Endothelial cell of umbilical vein (primary cell): ENCODE data around the gene BLID. TPM values are rescaled to one million over a fixed set of nuclear protein-coding genes. Genes with fewer than 3 reads are reported as not detected.
A peak's percentile ranks its signal among the peaks of the same experiment; 100 is the strongest.

Source experiments
- BruUV-seq: library from RNA; stranded (reverse); fragments of 400-500 nt; replicated peaks from 2 replicates; lab custom pipeline; 2021; lab: Mats Ljungman, UMichigan
- CTCF ChIA-PET: fragments of 300-600, 350-600 bp; sonication (Branson Sonifier 250); formaldehyde crosslinking; loops from one replicate; lab custom pipeline; 2021; ENCODE audit warnings: antibody characterized with exemption, inconsistent platforms; lab: Charles Lee
- POLR2A ChIA-PET: fragments of 300-600, 350-600 bp; sonication (Branson Sonifier 250); formaldehyde crosslinking; loops from one replicate; lab custom pipeline; 2021; ENCODE audit warnings: antibody characterized with exemption, inconsistent platforms; lab: Charles Lee
- DNase-seq: peaks from one replicate; pipeline ENCODE4 v3.0.0-alpha.2; 2011; ENCODE audit warnings: low read depth, low spot score
- FAIRE-seq: peaks from 2 replicates; lab custom pipeline; 2011; peaks lifted over from hg19 to GRCh38; lab: Jason Lieb, UNC
- H2AFZ ChIP-seq: 2 replicates; pipeline ENCODE4 v1.6.0; 2012; ENCODE audit warnings: low read depth, low read length, control low read depth, inconsistent platforms
- H3K27ac ChIP-seq: 2 replicates; pipeline ENCODE4 v1.5.1; 2011; ENCODE audit warnings: low read depth, mild to moderate bottlenecking, control low read depth, low read length, moderate library complexity; ENCODE audit not compliant: insufficient read depth
- H3K27me3 ChIP-seq, 2 experiments: 2 replicates each; pipeline versions ENCODE4 v1.6.0 to v1.6.1; 2011; ENCODE audit warnings: low read length in 2 of 2, mixed read lengths in 1 of 2; ENCODE audit not compliant: control insufficient read depth in 2 of 2, insufficient read depth in 2 of 2
- H3K36me3 ChIP-seq, 2 experiments: 2 replicates in 1 of 2; 3 replicates in 1 of 2; pipeline ENCODE4 v1.5.1; 2011; ENCODE audit warnings: low read length in 2 of 2, mild to moderate bottlenecking in 1 of 2, moderate library complexity in 1 of 2; ENCODE audit not compliant: control insufficient read depth in 2 of 2, insufficient read depth in 2 of 2; ENCODE audit errors: extremely low read depth in 1 of 2
- H3K4me1 ChIP-seq: 3 replicates; pipeline ENCODE4 v1.5.1; 2011; ENCODE audit warnings: mild to moderate bottlenecking, low read length; ENCODE audit not compliant: control insufficient read depth, insufficient read depth; ENCODE audit errors: extremely low read depth
- H3K4me2 ChIP-seq: 2 replicates; pipeline ENCODE4 v1.6.1; 2011; ENCODE audit warnings: low read length, control low read depth, mixed read lengths; ENCODE audit not compliant: insufficient read depth
- H3K4me3 ChIP-seq, 3 experiments: fragments of 200-600 bp in 1 of 3; sonication (generic), shearing (Covaris generic) in 1 of 3; replicated peaks in 1 of 3; 2 replicates each; pipeline ENCODE4 v1.5.1; 2011 to 2016; ENCODE audit warnings: control low read depth in 3 of 3, low read length in 3 of 3, mild to moderate bottlenecking in 2 of 3, inconsistent platforms in 1 of 3, low read depth in 1 of 3, moderate library complexity in 1 of 3; ENCODE audit not compliant: insufficient read depth in 1 of 3
- H3K79me2 ChIP-seq: 2 replicates; pipeline ENCODE4 v1.6.0; 2012; ENCODE audit warnings: low read length, inconsistent platforms; ENCODE audit not compliant: control insufficient read depth, insufficient read depth
- H3K9ac ChIP-seq: replicated peaks from 2 replicates; pipeline ENCODE3; 2011; ENCODE audit warnings: low read length, control low read depth; ENCODE audit not compliant: insufficient read depth; ENCODE audit errors: extremely low read depth
- H3K9me1 ChIP-seq: replicated peaks from 3 replicates; pipeline ENCODE4 v1.6.0; 2011; ENCODE audit warnings: mild to moderate bottlenecking, low read length; ENCODE audit not compliant: control insufficient read depth, insufficient read depth; ENCODE audit errors: extremely low read depth
- H3K9me3 ChIP-seq: replicated peaks from 2 replicates; pipeline ENCODE4 v1.5.1; 2012; ENCODE audit warnings: low read length, inconsistent platforms; ENCODE audit not compliant: control insufficient read depth, insufficient read depth
- H4K20me1 ChIP-seq: replicated peaks from 2 replicates; pipeline ENCODE3; 2011; ENCODE audit warnings: mild to moderate bottlenecking, low read length; ENCODE audit not compliant: control insufficient read depth, insufficient read depth; ENCODE audit errors: extremely low read depth
- EZH2 ChIP-seq: IDR thresholded peaks from 2 replicates; pipeline ENCODE4 v1.6.1; 2012; ENCODE audit warnings: borderline replicate concordance, low read depth, mild to moderate bottlenecking, moderate library complexity, low read length, inconsistent platforms; ENCODE audit not compliant: severe bottlenecking
- FOS ChIP-seq: IDR thresholded peaks from 2 replicates; pipeline ENCODE4 v1.6.1; 2011; ENCODE audit warnings: mild to moderate bottlenecking, low read length, moderate library complexity, borderline replicate concordance; ENCODE audit not compliant: insufficient read depth
- GATA2 ChIP-seq: IDR thresholded peaks from 2 replicates; pipeline ENCODE4 v1.7.0; 2011; ENCODE audit warnings: low read depth, mild to moderate bottlenecking, moderate library complexity, mixed read lengths, low read length; ENCODE audit not compliant: insufficient read length, insufficient read depth
- JUN ChIP-seq: IDR thresholded peaks from 2 replicates; pipeline ENCODE4 v1.6.1; 2011; ENCODE audit warnings: borderline replicate concordance, low read depth; ENCODE audit not compliant: insufficient read length, insufficient read depth
- MYC ChIP-seq: IDR thresholded peaks from one replicate; pipeline ENCODE4 v1.6.1; 2011; ENCODE audit warnings: mild to moderate bottlenecking, low read depth, low read length
- POLR2A ChIP-seq: IDR thresholded peaks from 2 replicates; pipeline ENCODE4 v1.6.1; 2012; ENCODE audit warnings: low read depth, mild to moderate bottlenecking, control low read depth, low read length
- POLR2AphosphoS5 ChIP-seq: IDR thresholded peaks from 2 replicates; pipeline ENCODE4 v1.6.1; 2012; ENCODE audit warnings: low read depth, mild to moderate bottlenecking, control low read depth, low read length, moderate library complexity; ENCODE audit not compliant: insufficient read depth
- dilution Hi-C: fragments of 300-500 bp; cut with MboI; formaldehyde crosslinking; loops from one replicate; pipeline ENCODE4 v1.15.0; 2019; ENCODE audit warnings: low sequenced_read_pairs; ENCODE audit not compliant: extremely low pct_ligation_motif_present
- intact Hi-C: fragments of 100-400 bp; cut with micrococcal nuclease; formaldehyde crosslinking; loops from one replicate; pipeline ENCODE4 v1.10.0; 2022
- polyA plus RNA-seq, 4 experiments: library from polyadenylated mRNA; depleted of rRNA in 3 of 4; stranded (reverse) in 3 of 4; unstranded in 1 of 4; fragments of >200 nt; gene quantifications; 2 replicates each; pipeline versions ENCODE4 v1.2.1 to v1.2.3, GENCODE V29; 2011 to 2012; ENCODE audit warnings: missing spikeins in 1 of 4
- total RNA-seq: library from RNA; stranded (reverse); gene quantifications from 2 replicates; pipeline ENCODE4 v1.2.3, GENCODE V29; 2021
- TF ChIP-seq, protein P1 (sequence below): IDR thresholded peaks from 2 replicates; pipeline ENCODE4 v1.6.1; 2011; ENCODE audit not compliant: insufficient read depth, insufficient read length
- TF ChIP-seq, protein P2 (sequence below), 2 donors: IDR thresholded peaks; 1 replicate in 1 of 2; 2 replicates in 1 of 2; pipeline ENCODE4 v1.5.1; 2011; ENCODE audit warnings: low read length in 2 of 2, mild to moderate bottlenecking in 2 of 2, moderate library complexity in 2 of 2, control low read depth in 1 of 2, inconsistent platforms in 1 of 2, low read depth in 1 of 2; ENCODE audit not compliant: insufficient read depth in 1 of 2; ENCODE audit errors: extremely low read depth in 1 of 2

The BLID gene
- total and polyA plus RNA-seq, 2 donors (not counting 3 experiments of a cell fraction or from before 2014, with no cell fraction given), result 0.12 to 3.5 TPM

DNA sequence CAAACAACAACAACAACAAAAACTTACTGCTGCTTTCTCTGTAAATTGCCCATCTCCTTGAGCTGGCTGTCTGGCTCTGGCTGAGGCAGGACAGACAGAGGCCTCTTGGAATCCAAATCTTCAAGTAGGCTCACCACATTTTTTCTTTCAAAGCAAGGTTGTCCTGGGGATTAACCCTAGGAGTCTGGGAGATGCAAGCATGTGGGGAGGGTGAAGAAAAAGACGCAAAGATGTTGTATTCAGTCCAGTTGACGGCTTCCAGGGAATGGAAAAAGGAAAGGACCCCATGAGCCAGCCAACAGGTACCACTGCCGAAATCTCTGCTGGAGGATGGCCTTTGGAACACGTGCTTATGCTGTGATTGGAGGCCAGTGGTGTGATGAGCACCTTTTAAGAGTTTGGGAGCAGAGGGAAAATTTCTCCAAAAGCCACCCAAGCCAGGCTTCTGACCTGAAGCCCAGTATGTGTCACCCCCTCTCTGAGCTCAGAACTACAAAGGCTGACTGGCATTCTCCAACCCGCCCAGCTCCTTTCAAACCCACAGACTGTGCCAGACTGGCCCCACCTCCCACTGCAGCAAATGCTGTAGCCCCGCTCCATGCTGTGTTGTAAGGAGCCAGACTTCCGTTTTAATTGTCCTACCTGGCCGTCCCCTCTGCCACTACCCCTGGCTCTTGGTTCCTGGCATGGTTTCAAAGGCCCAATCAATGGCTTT, 10.8 kb downstream of the BLID start:
- TF ChIP-seq POLR2A (no peak), GATA2 (no peak), JUN (no peak), FOS (no peak), EZH2 (no peak), MYC (no peak), POLR2AphosphoS5 (no peak)
- TF ChIP-seq, protein P1, sequence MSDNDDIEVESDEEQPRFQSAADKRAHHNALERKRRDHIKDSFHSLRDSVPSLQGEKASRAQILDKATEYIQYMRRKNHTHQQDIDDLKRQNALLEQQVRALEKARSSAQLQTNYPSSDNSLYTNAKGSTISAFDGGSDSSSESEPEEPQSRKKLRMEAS, result no peak
- TF ChIP-seq, protein P2, sequence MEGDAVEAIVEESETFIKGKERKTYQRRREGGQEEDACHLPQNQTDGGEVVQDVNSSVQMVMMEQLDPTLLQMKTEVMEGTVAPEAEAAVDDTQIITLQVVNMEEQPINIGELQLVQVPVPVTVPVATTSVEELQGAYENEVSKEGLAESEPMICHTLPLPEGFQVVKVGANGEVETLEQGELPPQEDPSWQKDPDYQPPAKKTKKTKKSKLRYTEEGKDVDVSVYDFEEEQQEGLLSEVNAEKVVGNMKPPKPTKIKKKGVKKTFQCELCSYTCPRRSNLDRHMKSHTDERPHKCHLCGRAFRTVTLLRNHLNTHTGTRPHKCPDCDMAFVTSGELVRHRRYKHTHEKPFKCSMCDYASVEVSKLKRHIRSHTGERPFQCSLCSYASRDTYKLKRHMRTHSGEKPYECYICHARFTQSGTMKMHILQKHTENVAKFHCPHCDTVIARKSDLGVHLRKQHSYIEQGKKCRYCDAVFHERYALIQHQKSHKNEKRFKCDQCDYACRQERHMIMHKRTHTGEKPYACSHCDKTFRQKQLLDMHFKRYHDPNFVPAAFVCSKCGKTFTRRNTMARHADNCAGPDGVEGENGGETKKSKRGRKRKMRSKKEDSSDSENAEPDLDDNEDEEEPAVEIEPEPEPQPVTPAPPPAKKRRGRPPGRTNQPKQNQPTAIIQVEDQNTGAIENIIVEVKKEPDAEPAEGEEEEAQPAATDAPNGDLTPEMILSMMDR (IDR thresholded peaks at IDR 0.05; ENCODE audit: extremely low read depth in 1 of 2, insufficient read depth in 1 of 2, low read depth in 1 of 2, low read length in 2 of 2), result no peak
- ChIA-PET POLR2A (no interaction called here), CTCF (interaction anchor here (0.9 to 1.4 kb wide), 5 partner anchors 11 to 97 kb away, joined by 3 to 4 read pairs (median 3); partner anchors contain the start of gene BLID)
- DNase-seq (no peak), FAIRE-seq (no peak)
- no TSS peak for BruUV-seq
- Histone ChIP-seq H3K9me1 (no peaks in the 10 kb centered on the region), H3K79me2 (peaks cover 80% of the 10 kb centered on the region), H3K27me3 (no peaks in the 10 kb centered on the region), H3K27ac (peak overlapping the region; percentile 14), H3K4me1 (peaks cover 44% of the 10 kb centered on the region), H3K9ac (no peak overlapping the region), H3K9me3 (no peaks in the 10 kb centered on the region), H4K20me1 (no peaks in the 10 kb centered on the region), H3K4me2 (no peak overlapping the region), H2AFZ (no peak overlapping the region), H3K4me3 (no peak overlapping the region), H3K36me3 (no peaks in the 10 kb centered on the region)
- dilution Hi-C loops, result no loop called here
- intact Hi-C loops, result no loop called here
